GM18498 (cell line): Measurements from ENCODE around the gene UBE3D.
A peak's percentile ranks its signal among the peaks of the same experiment; 100 is the strongest.

ENCODE experiments used
- ATAC-seq: cut with Tn5 transposase; IDR thresholded peaks from one replicate; pipeline ENCODE4 v1.9.1; 2021; ENCODE audit warnings: mild to moderate bottlenecking, moderate library complexity; ENCODE audit not compliant: unreplicated experiment

The UBE3D gene, protein sequence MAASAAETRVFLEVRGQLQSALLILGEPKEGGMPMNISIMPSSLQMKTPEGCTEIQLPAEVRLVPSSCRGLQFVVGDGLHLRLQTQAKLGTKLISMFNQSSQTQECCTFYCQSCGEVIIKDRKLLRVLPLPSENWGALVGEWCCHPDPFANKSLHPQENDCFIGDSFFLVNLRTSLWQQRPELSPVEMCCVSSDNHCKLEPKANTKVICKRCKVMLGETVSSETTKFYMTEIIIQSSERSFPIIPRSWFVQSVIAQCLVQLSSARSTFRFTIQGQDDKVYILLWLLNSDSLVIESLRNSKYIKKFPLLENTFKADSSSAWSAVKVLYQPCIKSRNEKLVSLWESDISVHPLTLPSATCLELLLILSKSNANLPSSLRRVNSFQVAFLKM

DNA sequence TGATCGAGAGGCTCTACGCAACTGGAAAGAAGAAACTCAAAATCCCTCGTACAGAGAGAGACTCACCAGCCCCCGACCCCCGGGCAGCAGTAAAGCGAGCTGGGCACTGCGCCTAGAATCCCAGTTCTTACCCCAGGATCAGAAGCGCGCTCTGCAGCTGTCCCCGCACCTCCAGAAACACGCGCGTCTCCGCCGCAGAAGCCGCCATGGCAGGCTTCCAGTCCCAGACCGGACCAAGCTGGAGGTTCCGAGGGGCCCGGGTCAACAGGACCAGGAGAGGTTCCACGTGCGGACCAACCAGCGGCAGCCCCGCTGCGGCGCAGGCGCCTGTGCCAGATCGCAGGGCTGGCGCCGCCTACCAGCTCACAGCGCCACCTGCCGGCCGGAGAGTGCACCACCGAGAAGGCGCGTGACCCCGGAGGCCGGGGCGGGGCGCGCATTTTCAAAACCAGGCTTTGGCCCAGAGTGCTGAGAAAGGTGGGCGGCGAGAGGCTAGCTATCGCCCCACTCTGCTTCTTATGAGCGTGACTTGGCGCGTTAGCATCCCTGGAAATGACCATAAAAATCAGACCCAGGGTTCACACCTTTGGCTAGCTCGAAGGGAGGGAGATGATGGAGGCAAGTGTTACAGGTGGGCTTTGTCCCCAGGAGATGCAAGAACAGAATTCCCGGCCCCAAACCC lies at the start of gene UBE3D:
TSS of gene UBE3D (minus strand) at position 331 of the 682 bp plus-strand sequence. CDS start at position 208, 123 bp downstream.
- peak; percentile 66 for ATAC-seq

DNA sequence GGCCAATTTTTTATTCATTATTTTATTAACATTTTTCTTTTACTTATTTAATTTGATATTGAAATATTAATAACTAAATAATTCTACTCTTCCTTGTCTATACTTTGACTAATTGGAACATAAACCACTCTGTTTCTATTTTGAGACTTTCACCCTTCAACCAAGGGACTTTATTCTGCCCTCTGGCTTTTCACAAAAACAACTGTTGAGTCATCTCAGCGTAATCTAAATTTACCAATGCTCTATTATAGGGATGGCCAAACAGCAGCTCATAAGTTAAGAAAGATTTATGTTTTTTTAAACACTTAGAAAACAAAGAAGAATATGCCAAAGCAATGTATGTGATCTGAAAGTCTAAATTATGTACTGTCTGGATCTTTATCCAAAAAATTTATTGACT lies 48.5 kb upstream of the UBE3D start:
- no peak for ATAC-seq

DNA sequence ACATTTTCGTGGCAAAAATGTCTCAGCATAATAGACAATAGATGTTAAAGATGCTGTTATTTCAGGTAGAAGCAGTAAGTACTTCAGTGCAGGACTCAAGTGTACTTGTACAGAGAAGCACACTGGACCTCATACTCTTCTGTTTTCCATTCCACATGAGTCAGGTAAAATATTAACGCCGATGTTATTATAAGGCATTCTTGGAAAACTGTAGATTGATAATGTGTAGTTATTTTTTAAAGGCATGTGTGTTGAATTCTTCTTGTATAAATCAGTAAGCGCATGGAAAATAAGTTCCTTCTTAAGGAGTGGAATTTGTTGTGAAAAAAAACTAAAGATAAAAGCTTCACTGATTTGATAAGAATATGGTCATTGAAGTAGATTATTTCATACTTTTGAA lies 47.6 kb upstream of the UBE3D start:
- ATAC-seq = no peak

DNA sequence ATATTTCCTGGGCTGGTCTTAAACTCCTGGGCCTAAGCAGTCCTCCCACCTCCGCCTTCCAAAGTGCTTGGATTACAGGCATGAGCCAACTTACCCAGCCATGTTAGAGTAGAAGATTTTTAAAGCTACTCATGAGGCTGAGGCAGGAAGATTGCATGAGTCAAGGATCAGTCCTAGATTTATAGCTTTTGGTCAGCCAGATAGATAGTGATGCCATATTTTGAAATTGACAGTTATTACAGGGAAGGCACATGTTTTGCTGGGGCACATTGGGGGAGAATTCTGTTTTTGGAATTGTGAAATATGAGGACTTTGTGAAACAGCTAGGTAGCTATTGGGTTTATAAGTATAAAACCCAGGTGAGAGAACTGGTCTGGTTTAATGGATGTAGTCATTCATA lies 42.7 kb upstream of the UBE3D start:
- no peak for ATAC-seq

DNA sequence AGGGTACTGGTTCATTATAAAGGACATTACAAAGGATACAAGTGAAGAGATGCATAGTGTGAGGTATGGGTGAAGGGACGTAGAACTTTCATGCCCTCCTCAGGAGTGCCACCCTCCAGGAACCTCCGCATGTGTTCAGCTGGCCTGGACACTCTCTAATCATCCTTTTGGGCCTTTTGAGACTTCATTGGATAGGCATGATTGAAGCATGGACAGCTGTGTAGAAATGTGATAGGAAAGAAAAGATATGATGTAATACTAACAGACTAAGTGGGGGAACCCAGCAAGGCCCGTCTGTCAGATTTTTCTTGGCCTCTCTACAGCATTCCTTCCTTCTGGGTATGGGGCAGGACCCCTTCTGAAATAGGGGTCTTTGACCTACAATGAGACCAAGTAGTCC lies 32.9 kb upstream of the UBE3D start:
- ATAC-seq = no peak

DNA sequence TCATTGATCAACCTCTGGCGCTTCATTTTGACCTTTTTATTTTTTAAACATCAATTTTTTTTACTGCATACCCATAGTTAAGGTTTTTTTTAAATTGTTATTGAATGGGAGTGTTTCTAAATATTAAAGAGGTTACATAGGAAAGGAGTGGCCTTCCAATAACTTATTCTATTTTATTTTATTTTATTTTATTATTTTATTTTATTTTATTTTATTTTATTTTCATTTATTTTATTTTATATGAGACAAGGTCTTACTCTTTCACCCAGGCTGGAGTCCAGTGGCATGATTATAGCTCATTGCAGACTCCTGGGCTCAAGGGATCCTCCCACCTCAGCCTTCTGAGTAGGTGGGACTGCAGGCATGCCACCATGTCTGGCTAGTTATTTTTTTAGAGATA lies 32.0 kb upstream of the UBE3D start:
- ATAC-seq = no peak

DNA sequence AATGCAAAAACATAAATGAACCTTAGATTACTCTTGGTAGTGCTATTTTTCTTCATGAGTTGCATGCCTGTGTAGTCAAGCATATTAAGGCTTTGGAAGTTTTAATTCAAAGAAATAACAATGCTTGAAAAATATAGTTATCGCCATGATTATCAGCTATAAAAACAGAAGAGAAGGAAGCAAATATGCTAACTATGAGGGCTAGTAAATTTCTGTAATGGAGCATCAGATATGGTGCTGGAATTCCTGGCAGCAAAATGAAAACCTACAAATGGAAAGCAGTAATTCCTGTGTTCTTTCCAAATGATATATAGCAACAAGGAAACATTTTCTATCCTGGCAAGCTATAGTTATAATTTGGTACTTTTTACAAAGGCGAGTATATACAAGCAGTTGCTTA lies 31.6 kb upstream of the UBE3D start:
- no peak for ATAC-seq

DNA sequence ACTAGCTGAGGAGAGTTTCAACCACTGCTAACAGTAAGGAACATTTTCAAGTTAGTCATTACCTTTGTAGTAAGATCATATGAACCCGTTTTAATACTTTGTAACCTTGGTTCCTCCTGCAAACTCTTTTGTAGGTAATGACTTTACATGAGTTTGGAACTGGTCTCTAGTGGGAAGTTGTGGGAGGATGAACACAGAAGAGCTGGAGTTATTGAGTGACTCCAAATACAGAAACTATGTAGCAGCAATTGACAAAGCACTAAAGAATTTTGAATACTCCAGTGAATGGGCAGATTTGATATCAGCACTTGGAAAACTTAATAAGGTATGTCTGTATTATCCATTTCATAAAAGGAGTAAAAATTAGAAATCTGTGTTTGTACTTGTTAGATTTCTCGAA lies 31.1 kb upstream of the UBE3D start:
- no peak for ATAC-seq

DNA sequence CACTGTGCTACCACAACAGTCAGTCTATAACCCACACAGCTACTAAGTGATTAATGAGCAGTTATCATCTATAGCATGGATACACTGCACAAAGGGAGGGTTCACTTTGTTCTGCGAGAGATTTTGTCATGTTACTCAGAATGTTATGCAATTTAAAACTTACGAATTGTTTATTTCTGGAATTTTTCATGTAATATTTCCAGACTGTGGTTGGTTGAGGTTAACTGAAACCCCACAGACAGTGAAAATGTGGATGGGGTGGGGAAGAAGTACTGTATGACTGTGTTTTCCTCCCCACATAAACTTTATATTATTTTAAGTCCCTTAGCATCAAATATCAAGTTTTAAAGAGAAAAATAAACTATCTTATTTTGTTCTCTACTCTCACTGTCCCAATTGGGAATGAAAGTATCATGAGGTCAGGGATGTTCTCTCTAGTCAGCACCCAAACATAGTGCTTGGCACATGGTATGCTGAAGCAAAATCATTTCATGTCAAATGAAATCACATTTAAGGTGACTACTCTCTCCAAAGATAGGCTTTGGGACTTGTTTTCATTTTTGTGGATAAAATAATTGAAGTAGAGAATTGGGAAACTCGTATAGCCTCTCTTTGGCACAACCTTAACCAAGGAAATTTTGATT lies 27.2 kb upstream of the UBE3D start:
- no peak for ATAC-seq

DNA sequence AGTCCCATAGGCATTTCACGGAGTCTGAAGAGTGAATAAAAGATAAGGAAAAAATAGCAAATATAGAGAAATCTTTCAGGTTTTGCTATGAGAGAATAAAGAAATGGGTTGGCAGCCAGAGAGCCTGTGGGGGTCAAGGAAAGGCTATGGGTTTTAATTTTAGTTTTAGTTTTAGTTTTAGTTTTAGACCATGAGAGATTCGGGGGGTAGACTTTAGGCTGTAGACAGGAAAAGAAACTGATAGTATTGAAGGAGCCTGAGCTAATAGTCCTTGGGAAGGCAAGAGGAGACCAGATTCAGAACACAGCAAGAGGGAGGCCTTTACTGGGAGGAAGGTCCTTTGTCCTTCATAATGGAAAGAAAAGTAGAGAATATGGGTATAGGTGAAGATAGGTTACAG lies 21.1 kb upstream of the UBE3D start:
- peak; percentile 99 for ATAC-seq

DNA sequence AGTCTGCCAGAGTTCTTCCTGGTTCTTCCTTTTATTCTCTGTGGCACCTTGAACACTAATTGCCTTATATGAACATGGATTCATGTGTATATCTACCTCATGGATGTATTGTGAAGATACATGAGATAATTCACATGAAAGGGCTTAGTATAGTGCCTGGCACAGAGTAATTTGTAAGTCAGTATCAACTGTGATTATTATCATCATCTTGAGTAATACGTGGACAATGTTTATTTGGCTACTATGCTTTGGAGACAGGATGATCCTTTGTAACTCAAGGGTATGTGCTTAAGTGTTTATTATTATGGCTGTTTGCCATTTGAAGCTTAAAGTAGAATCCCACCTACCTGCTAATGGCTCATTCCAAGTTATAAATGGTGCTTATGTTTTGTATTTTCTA lies 17.8 kb upstream of the UBE3D start:
- ATAC-seq = no peak

DNA sequence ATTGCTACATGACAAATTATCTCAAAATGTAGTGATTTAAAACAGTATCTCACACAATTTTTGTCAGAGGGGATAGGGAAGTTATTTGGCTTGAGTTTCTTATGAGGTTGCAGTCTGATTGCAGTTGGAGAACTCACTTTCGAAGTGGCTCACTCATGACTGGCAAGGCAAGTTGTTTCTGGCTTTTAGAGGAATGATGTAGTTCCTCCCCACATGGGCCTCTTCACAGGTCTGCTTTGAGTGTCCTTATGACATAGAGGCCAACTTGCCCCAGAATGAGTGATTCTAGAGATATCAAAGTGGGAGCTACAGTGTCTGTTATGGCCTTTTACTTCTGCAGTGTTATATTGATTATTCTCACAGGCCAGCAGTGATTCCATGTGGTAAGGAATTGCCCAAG lies 8.0 kb upstream of the UBE3D start:
- no peak for ATAC-seq

DNA sequence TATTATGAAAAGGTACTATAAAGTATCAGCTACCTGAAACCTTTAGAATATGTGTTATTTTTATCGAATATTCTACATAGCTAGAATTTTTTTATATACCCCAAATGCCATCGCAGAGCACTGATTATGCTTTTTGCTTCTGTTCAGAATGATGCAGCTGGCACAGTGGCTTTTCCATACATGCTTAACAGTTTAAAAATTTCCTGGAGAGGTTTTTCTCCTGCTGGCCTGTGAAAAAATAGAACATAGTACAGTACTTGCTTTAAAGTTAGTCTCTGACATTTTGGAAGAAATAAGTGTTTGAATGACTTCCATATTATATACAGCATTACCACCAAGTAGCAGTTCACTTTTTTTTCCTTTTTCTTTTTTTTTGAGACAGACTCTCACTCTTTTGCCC lies 7.1 kb upstream of the UBE3D start:
- ATAC-seq = no peak

DNA sequence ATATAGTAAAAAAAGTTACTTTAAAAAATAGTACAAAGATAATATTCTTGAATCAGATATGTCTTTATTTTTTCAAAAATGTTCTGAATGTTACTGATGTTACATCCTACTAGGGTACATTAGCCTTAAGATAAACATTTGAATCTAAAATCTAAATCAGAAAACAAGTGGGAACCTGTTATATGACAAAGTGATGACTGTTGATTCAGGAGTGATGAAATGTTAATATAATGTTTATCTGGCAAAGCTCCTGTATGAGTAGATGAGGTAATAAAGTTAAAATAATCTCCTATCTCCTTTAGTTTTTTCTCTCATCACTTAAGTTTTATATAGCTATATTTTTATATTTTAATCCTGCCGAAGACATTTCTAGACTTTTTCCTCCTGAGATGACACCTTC lies 6.1 kb upstream of the UBE3D start:
- ATAC-seq = no peak

DNA sequence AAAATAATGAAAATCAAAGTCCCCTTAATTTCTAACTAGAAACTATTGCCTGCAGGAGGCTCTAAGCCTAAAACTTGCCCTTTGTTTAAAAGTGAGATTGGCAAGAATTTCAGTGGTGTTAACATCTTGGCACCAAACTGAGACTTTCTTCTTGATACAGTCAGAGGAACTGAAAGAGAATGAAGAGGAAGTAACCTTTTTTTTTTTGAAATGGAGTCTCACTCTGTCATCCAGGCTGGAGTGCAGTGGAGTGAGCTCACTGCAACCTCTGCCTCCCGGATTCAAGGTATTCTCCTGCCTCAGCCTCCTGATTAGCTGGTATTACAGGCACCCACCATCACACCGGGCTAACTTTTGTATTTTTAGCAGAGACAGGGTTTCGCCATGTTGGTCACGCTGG lies 5.4 kb upstream of the UBE3D start:
- peak; percentile 55 for ATAC-seq

DNA sequence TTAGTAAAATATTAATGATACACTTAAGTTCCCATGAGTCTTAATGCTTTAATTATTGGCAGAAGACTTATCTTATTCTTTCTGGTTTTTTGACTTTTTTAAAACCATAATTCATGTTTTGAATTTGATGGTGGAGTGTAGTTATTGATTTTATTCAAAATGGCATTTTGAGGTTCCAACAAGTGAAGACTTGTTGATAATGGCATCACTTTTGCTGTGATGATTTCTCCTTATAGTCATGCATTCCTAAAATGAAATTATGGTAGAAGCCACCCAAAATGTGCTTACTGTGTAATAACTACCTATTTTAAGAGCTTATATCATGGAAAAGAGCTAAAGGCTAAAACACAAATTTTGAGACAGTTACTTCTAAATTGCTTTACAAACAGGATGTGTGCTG lies 4.0 kb upstream of the UBE3D start:
- no peak for ATAC-seq

DNA sequence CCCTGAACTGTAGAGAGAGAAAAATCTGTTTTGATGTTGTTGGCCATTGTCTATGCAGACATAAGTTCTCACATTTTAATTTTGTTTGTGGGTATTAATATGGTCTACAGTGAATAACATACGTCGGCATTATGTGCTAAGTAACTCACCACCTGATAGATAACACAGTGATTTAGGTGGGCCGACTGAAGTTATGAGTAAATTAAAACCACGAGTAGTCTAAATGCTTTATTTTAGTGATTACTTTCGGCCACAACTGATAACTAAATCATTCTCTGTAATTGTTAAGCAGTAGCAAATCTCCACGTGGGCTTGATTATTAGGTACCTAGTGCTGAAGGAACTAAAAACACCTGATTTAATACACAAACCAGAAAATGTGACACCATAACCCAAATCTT lies 3.0 kb upstream of the UBE3D start:
- no peak for ATAC-seq

DNA sequence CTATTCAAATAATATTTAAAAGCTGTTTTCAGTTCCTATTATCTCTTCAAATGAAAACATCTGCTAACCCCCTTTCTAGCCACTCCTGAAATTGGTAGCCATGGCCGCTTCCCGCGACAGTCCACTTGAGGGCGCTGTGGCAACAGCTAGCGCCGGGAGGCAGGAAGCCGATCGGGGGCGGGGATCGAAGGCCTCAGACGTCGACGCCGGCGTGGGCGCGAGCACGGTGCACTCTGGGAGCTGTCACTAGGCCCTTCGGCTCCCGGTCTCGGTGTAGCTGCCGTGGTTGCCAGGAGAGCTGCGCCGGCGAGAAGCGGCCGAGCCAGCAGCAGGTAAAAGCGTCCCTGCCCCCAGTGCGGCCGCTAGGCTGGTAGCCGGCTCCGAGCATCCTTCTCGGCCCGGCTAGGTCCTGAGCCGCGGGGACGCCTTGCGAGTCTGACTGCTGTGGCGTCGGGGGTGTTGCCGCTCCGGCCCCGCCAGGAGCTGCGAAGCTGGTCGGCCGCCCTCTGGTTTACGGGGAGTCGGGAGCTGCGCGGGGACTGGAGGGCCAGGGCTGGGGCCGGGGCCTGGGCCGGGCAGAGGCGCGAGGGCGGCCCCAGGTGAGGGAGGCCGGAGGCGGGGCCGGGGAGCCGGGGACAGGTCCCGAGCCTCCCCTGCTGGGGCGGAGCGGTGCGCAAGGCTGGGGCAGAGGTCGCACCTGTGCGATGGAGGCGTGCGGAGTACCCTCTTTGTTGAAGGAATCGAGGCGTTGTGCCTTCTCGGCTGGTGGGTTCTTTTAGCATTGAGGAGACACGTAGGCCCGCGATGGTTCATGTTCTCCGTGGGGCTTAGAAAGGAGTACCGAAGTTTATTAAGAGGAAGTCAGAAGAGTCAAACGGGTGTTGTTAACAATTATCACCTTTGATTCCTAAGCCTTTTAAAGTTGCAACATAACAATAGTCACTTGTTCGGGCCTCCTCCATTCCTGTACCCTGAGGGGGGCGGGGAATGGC lies 2.1 kb upstream of the UBE3D start, which contains the start of gene DOP1A:
TSS of gene DOP1A (plus strand) at position 224 of the 992 bp plus-strand sequence. CDS start 29,307 bp downstream, outside the sequence.
- ATAC-seq = peak; percentile 87

DNA sequence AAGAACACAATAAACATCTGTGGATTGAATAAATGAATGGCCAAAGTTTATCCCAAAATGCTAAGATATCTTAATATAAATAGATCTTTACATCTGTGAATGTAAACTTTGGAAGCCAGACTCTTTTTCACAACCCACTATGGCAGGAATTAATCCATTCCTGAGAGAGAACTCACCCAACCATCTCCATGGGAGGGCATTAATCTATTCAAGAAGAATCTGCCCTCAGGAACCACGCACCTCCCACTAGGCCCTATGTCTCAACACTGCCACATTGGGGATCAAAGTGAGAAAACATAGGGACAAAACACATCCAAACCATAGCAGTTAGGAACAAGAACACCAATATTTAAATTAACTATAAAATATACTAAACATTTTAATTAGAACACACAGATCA lies 3.4 kb downstream of the UBE3D start:
- ATAC-seq = no peak

DNA sequence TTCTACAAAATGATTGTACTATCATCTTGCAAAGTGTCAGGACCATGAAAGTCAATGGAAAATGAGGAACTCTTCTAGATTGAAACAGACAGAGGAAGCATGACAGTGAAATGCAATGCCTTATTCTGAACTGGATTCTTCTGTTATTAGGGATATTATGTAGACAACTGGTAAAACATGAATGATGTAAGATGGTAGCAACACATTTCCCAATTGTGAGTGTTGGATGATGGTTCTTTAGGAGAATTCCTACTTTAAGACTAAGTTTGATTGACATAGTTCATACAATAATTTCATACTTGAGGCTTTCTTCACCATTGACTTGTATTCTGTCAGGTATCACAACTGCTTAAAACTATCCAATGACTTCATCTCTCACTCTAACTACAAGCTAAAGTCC lies 4.5 kb downstream of the UBE3D start:
- no peak for ATAC-seq
